GM19468 (cell line): ENCODE measurements around the gene GATA3.
A peak's percentile ranks its signal among the peaks of the same experiment; 100 is the strongest.

Experiments used
- ATAC-seq: cut with Tn5 transposase; IDR thresholded peaks from one replicate; pipeline ENCODE4 v1.9.1; 2021; ENCODE audit warnings: mild to moderate bottlenecking, moderate library complexity, moderate number of reproducible peaks; ENCODE audit not compliant: unreplicated experiment; ENCODE audit errors: extremely low read depth

The GATA3 gene

DNA sequence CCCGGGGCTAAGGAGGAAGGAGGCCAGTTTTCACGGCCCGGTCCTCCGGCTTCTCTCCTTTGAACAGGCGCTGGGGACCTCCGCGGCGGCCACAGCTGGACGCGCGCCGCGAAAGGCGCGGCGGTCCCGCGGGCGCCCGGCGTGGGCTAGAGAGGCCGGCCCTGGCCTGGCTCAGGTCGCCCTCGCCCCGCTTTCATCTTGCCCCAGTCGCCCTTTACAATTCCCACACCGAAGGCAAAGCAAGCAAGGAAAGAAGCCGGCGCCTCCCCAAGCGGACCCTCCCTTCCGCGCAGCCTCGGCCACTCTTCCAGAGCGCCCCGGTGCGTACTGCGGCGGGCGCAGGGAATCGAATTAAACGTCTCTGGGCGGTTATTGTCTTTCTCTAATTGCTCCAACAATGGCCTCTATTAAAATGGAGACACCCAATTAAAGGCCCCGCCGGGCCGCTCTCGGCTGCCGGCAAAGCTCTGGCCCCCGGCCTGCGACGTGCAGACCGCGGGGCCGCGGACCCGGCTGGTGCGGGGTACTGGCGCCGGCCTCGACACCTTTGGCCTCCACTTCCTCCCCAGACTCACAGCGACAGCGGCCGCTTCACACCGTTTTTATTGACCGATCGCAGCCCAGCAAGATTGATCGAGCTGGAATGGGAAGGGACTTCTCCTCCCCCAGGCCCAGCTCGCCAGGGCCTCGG lies 4.5 kb upstream of the GATA3 start:
- ATAC-seq, result no peak

GRCh38 chr10:8050556-8051108 lies 3.9 kb upstream of the GATA3 start:
- no peak for ATAC-seq

DNA sequence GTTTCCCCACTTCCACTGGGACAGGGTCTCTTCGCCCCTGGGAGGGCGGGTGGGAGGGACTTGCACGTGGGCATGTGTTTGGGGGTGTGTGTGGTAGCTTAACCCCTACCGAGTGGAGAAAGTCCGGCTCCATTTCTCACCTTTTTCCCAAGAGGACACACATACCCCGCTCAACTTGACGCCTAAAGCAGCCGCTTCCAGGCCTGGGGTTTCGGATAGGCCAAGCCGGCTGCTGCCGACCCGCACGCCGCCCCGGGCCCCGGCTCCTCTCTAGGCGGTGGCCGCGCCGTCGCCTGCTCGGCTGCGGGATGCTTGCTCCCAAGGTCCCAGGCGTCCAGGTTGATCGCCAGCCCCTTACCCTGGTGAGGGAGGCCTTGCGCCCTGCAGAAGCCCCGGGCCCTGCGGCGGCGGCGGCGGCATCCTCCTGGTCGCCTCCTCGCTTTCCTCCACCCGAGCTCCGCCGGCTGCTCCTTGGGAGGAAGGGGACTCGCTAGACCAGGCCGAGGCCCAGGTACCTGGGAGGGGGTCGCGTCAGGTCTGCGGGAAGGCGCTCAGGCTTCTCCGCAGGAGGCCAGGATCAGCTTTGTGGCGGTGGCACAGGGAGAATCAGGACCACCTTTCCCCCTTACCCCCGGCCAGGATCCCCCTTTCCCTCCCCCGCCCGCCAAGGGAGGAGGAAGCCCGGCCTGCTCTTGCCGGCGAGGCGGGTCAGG lies 3.2 kb upstream of the GATA3 start:
- no peak for ATAC-seq

DNA sequence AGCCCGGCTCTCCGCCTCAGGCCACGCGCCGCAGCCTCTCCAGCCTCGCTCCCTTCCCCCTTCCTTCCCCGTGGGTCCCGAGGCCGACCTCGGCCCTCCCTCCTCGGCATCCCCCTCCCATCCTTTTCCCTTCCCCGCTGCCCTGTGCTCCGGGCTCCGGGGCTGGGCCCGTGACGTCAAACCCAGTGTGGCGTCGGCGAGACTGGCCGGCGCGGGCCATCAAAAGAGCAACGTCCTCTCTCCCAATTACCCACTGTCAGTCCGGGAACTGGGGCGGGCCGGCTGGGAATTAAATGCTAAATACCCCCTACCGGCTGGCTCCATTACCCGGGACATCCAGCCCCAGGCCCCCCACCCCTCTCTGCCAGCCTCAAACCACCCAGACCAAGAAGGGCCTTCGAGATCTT lies 2.6 kb upstream of the GATA3 start:
- no peak for ATAC-seq

GRCh38 chr10:8052341-8052955 lies 2.0 kb upstream of the GATA3 start:
- no peak for ATAC-seq

DNA sequence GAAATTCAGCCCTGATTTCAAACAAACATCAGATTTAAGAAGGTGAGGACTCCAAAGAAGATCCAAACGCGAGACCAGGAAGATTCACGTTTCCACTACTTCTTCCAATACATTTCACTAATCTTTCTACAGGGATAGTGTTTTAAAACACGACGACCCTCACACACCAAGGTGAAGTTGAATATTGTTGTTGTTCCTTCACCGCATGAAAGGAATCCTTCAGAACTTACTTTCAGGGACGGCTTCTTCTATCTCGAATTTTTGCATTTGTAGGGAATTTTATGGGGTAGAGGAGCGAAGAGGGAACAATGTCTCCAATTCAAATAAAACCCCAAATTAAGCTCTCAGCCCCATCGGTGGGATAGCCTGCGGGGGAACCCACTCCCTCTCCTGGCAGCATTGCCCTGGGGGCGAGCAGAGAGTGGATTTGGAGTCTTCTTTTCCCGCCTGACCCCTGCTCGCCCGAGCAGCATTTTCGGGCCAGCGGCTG lies 1.5 kb upstream of the GATA3 start:
- ATAC-seq, result no peak

DNA sequence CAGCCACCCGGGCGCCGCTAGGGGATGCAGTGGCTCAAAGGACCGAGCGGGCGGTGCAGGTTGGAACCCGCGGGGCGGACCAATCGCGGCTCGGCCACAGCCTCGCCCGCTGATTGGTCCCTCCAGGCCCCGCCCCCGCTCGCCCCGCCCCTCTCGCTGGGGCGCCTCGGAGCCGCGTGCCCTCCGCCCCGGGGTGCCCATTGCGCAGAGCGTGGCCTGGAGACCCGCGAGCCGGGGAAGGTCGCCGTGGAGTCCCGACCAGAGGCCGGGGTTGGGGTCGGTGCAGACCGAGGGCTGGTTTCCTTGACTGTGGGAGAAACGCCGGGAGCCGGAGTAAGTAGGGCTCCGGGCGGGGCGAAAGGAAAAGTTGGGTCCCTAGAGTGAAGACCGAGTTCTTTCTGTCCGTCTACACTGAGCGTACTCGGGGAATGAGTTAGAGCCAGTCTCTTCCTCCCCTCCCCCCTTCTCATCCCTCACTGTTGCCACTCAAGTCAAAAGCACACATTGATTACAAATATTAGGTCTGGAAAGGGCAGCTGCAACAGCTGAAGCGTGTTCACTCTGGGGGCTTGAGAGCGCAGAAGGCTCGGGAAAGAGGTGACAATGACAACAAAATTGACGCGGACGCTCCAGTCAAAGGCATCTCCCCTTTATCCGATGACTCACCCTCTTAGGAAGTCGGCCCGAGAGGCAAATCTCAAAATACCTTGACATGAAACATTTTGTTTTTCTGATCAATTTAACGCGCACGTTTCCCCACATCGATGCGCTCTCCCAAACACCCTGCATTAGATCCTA lies 843 bp upstream of the GATA3 start:
- peak; percentile 83 for ATAC-seq

GRCh38 chr10:8054244-8054493 lies 319 bp upstream of the GATA3 start:
- ATAC-seq, result no peak

DNA sequence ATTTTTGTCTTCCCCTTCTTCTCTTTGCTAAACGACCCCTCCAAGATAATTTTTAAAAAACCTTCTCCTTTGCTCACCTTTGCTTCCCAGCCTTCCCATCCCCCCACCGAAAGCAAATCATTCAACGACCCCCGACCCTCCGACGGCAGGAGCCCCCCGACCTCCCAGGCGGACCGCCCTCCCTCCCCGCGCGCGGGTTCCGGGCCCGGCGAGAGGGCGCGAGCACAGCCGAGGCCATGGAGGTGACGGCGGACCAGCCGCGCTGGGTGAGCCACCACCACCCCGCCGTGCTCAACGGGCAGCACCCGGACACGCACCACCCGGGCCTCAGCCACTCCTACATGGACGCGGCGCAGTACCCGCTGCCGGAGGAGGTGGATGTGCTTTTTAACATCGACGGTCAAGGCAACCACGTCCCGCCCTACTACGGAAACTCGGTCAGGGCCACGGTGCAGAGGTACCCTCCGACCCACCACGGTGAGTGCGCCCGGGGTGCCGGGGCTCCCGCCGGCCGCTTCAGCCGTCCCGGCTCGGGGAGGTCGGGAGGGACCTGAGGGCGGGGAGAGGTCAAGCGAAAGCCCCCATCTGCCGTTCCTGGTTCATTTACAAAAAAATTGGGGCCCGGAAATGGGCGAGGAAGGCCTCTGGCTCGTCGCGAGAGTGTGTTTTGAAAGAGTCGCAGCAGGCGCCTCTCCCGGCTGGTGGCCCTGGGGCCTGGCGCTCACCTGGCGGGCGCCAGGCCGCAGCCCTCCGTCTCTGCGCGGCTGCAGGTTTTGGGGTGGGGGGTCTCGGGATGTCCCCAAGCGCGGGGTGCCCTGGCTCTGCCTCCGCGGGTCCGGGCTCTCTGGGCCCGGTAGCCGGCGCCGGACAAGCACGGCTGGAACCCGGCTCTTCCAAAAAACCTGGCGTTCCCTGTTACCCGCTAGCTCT lies 1.2 kb downstream of the GATA3 start:
- no peak for ATAC-seq

GRCh38 chr10:8056378-8056777 lies 1.9 kb downstream of the GATA3 start:
- no peak for ATAC-seq

- ATAC-seq, result peak; percentile 4
Observed at GRCh38 chr10:8056871-8057331, 2.4 kb downstream of the GATA3 start.

DNA sequence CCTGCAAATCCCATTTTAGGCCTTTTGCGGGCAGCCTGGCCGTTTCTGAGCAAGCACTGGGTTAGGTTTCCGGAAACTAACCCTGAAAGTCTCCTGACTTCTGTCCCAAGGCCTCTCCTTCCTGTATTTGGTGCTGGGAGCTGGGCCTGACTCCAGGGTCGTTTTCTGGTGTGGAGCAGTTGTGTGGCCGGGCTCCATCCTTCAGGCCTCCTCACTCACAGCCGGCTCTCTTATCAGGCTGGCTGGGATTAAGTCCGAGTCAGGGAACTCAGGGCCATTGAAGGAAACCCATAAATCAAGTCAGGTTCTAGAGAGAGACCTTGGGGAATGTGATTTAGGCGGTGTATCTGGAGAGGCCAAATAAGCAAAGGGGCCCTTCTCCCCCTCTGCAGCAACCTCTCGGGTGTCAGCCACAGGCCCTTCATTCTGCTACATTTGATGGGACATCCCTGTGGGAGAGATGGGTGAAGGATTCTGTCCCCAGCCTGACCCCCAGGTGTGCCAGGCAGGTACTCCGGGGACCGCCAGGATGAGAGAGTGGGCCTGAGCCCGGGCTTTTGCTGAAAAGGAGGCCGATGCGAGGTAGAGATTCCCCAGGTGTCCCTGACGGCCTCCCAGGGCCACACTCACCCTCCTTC lies 3.3 kb downstream of the GATA3 start:
- no peak for ATAC-seq

DNA sequence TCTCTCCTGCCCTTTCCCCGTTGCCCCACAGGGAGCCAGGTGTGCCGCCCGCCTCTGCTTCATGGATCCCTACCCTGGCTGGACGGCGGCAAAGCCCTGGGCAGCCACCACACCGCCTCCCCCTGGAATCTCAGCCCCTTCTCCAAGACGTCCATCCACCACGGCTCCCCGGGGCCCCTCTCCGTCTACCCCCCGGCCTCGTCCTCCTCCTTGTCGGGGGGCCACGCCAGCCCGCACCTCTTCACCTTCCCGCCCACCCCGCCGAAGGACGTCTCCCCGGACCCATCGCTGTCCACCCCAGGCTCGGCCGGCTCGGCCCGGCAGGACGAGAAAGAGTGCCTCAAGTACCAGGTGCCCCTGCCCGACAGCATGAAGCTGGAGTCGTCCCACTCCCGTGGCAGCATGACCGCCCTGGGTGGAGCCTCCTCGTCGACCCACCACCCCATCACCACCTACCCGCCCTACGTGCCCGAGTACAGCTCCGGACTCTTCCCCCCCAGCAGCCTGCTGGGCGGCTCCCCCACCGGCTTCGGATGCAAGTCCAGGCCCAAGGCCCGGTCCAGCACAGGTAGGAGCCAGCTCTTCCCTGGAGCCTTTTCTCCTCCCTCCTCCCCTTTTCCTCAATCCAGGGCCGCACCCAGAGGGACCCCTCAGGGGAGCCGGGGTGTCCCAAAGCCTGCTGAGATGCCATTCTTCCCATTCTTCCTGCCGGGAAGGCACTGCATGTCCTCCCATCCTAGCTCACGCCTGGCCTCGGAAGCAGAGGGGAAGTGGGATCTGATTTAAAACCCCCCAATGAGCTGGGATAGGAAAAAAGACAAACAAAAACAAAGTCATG lies 4.0 kb downstream of the GATA3 start:
- ATAC-seq, result no peak

DNA sequence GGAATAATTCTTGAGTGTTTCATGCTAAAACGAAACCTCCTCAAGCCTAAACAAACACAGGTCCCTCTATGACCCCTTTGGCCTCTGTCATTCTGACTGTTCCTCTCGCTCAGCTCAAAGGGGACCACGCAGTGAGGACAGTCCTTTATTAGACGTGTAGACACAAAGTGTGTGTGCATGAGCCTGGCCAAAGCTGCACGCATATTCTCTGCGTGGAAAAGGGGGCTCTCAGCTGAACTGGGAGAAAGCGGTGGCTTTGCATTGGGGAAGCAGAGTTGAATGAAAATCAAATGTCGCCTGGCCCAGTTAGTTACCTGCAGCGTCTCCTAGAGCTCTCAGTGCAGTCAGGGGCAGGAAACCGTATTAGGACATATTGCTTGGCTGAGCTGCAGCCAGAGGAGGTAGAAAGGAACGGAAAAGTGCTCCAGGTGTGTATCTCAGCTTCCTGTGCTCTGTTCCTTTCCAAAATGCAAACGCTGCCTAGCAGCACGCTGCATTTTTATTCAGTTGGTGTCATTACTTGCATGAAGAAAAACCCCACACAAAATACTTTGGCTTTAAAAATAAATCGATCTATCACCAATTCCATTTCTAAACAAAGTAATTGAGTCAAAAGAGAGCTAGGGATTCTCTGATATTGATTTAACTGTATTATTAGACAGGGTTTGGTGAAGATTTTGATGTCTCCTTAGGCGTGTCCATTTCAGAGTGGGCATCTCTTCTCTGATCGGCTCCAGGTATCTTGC lies 4.9 kb downstream of the GATA3 start:
- no peak for ATAC-seq

- ATAC-seq, result no peak
Observed at GRCh38 chr10:8060010-8060703, 5.7 kb downstream of the GATA3 start.

DNA sequence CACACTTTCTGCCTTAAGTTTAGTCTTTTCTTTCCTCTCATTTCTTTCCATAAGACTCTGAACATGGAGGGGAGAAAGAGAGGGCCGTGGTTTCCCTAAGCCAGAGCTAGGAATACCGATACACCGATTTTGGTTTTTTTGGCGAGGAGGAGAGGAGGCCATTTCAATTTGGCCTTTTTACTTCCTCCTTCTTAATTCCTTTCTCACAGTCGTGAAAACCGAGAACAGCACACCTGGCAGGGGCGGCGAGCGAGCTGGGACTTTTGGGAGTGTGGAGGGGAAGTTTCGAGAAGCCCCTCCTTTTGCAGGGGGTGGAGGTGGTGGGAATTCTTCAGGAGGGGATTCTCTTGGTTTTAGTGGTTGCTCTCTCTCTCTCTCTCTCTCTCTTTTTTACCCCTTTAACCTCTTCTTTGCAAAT lies 6.2 kb downstream of the GATA3 start:
- ATAC-seq, result no peak
